T-helper 1 cell (primary cell): Measurements from ENCODE around the gene DNAAF2.
"Not testable (repeated sequence)": the region's sequence is repeated elsewhere in the genome, so short reads cannot be mapped to it uniquely, and the experiment has no call there.

Experiments
- DNase-seq, 5 donors: peaks; one replicate each; pipeline ENCODE4 v3.0.0-alpha.2; 2012 to 2020

The DNAAF2 gene

GRCh38 chr14:49620182-49621113 is 14.6 kb downstream of the DNAAF2 start, which contains the start of the genes MGAT2 and RPL36AL:
MGAT2 (plus strand) TSS chr14:49620799; CDS start chr14:49621269, 470 bp downstream.
RPL36AL (minus strand) TSS chr14:49620626; CDS start chr14:49619104, 1,522 bp downstream.
- DNase-seq: peak; percentile 87 to 97 (median 90)

- DNase-seq: no peak
Observed at GRCh38 chr14:49619730-49620129, 15.3 kb downstream of the DNAAF2 start.

GRCh38 chr14:49619273-49619672 is 15.8 kb downstream of the DNAAF2 start:
- not testable (repeated sequence) for DNase-seq

GRCh38 chr14:49617852-49618519 is 17.1 kb downstream of the DNAAF2 start:
- no peak for DNase-seq

GRCh38 chr14:49615776-49616175 is 19.3 kb downstream of the DNAAF2 start:
- DNase-seq: no peak

- no peak for DNase-seq
Observed at GRCh38 chr14:49614196-49614595, 20.8 kb downstream of the DNAAF2 start.

- no peak for DNase-seq
Observed at GRCh38 chr14:49612671-49613070, 22.4 kb downstream of the DNAAF2 start.

- no peak for DNase-seq
Observed at GRCh38 chr14:49612251-49612650, 22.8 kb downstream of the DNAAF2 start.

GRCh38 chr14:49607583-49607982 is 27.5 kb downstream of the DNAAF2 start:
- DNase-seq: no peak

GRCh38 chr14:49598485-49599300 is 36.4 kb downstream of the DNAAF2 start, which contains the start of gene LRR1:
LRR1 (plus strand) TSS chr14:49598940; CDS start chr14:49599021, 81 bp downstream.
- DNase-seq: peak; percentile 67 to 88 (median 75)

- DNase-seq: no peak
Observed at GRCh38 chr14:49598189-49598484, 36.9 kb downstream of the DNAAF2 start.

- DNase-seq: no peak
Observed at GRCh38 chr14:49594347-49595091, 40.5 kb downstream of the DNAAF2 start.

- DNase-seq: no peak
Observed at GRCh38 chr14:49593016-49593415, 42.0 kb downstream of the DNAAF2 start.

- DNase-seq: no peak
Observed at GRCh38 chr14:49589387-49589786, 45.7 kb downstream of the DNAAF2 start.

- DNase-seq: peak in 4 of 5 donors; percentile 7 to 79 (median 24)
Observed at GRCh38 chr14:49586673-49587460, 48.2 kb downstream of the DNAAF2 start.

GRCh38 chr14:49585803-49586672 is 49.0 kb downstream of the DNAAF2 start, which contains the start of gene RPS29:
RPS29 (minus strand) TSS chr14:49586380; CDS start chr14:49586346, 34 bp downstream.
- peak; percentile 94 to 99 (median 97) for DNase-seq

- DNase-seq: peak in 1 of 5 donors; percentile 26
Observed at GRCh38 chr14:49584981-49585640, 49.9 kb downstream of the DNAAF2 start.

- no peak for DNase-seq
Observed at GRCh38 chr14:49584058-49584457, 51.0 kb downstream of the DNAAF2 start.

GRCh38 chr14:49583629-49584028 is 51.4 kb downstream of the DNAAF2 start:
- DNase-seq: no peak
